ENCODE data around the gene PDLIM4.

Gene PDLIM4

GRCh38 chr5:132227485-132228240, 29.8 kb upstream of the PDLIM4 start, which contains the start of gene P4HA2:
Gene P4HA2, minus strand, starts transcription at chr5:132227853. Its CDS starts 9,227 bp downstream, at chr5:132218626.
- peak; percentile 74 for DNase-seq

- no peak for DNase-seq
Observed at GRCh38 chr5:132228241-132229035, 29.1 kb upstream of the PDLIM4 start.

GRCh38 chr5:132229236-132229635, 28.3 kb upstream of the PDLIM4 start:
- DNase-seq, result no peak

DNA sequence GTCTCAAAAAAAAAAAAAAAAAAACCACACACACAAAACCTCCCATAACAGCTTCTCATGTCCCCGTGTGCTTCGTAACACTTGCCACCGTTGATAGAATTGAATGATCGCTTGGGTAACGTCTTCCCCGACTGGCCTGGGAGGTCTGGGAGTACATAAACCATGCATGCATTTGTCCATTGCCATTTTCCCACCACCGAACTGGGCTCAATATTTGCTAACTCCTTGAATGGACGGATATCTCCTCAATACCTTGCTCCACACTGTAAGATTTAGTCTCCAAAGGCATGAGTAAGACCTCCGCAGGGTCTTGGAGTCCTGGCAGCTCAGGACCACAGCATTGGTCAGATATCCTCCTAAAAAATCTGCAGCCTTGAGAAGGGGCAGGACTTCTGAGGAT, 26.6 kb upstream of the PDLIM4 start:
- DNase-seq, result no peak

DNA sequence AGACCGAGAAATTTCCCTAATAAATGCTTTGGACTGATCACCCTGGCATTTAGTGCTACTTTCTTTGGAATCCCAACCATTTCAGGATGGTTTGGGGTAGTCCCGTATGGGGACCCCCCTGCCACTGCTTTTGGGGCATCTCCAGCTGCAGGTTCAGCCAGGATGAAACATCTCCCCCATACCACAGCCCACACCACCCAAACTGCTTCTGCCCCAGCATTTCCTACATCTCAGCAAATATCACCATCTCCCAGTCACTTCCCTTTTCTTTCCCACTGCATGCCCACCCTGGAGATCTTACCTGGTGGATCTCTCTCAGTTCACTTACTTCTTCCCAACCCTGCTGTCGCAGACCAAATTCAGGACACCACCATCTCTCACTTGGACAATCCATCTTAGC, 25.0 kb upstream of the PDLIM4 start:
- DNase-seq, result no peak

DNA sequence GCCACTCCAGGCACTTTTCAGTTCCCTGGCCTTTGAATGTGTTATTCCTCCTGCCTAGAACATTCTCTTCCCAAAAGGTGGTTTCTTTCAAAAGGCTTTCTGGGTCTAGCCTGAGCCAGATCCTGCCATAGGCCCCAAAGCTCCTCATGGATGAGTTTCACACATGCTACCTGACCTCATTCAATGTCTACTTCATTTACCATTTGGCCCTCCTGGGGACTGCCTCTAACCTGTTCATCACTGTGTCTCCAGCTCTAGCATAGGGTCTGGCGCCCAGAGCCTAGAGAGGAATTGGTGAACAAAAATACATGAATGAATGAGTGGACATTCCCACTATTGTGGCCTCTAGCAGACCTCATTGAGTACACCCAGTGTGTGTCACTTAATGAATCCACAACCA, 24.4 kb upstream of the PDLIM4 start:
- no peak for DNase-seq

DNA sequence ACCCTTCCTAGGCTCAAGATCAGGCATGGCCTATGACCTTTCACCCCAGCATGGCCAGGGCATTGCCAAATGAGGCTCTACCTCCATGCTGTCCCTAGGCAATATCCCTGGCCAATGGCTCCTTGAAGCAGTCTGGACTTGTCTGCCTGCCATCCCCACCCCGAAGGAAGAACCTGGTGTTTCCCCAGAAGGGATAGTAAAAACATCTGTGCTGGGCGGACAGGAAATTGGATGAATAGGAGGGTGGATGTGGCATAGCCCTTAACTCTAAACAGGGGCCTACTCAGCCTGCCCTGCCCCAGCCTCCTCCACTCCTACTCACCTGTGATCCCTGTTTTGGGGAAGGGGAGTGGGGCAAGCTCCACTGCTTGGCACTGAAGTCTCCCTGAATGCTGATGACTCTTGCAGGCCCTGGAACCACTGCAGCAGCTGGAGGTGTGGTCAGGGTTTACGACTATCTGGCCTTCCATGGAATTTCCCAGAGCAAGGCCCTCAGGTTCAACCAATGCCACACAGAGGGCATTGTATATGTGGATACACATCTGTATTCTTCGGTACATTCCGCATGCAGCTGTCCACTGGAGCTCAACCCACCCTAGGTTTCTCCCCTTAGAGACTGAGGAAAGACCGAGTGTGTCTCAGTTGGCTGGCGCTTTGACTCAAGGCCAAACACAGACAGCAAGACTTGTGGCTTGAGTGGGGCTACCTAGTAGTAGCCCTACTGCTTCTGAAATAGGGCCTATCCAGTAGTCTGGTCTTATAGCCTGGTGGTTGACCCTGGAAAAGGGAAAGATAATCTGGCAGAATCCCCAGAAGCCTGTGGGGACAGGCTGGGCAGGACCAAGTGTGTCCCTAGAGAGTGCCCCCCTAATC, 23.4 kb upstream of the PDLIM4 start:
- no peak for DNase-seq

DNA sequence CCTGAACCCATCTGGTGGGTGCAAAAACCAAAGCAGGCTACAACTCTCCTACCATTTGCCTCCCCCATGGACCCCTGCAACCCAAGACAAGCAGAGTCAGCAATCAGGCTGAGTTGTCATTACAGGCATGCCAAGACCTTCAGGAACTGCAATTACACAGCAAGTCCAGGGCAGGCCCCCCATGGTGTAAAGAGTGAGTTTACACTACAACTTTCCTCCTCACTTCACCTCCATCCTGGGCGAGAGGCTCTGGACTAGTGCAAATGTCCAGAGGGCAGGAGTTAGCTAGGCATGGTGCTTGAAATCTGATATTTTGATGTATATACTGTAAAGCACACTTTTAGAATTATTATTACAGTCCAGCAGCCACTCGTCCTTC, 22.8 kb upstream of the PDLIM4 start:
- no peak for DNase-seq

GRCh38 chr5:132235340-132235739, 22.2 kb upstream of the PDLIM4 start:
- DNase-seq, result no peak

- DNase-seq, result no peak
Observed at GRCh38 chr5:132237141-132237540, 20.4 kb upstream of the PDLIM4 start.

GRCh38 chr5:132237670-132238069, 19.8 kb upstream of the PDLIM4 start:
- no peak for DNase-seq

DNA sequence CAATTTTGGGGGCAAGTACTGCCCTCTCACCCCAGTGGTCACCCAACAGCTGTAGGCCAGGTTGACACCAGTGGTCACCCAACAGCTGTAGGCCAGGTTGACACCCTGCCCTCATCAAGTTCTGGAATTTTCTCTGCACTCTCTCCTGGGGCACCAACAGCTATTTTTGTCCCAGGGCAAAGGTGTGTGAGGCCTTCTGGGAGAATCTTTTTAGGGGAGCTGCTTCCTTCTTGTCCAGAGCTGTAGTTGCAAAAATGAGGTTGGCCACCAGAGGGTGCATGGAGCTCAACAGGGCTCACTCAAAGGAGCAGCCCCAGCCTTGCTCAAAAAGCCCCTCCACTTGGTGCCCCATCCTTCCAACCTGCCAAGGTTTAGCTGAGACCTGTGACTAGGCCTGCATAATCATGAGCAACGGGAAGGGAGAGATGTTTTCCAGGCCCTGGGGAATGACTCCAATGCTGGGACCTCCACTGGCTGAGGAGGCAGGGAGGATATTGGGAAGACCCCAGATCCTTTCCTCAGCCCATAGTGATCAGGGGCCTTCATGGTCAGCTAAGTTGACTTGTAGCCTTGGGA, 19.2 kb upstream of the PDLIM4 start:
- DNase-seq, result peak; percentile 79

- DNase-seq, result no peak
Observed at GRCh38 chr5:132238901-132239500, 18.5 kb upstream of the PDLIM4 start.

GRCh38 chr5:132239776-132240175, 17.7 kb upstream of the PDLIM4 start:
- DNase-seq, result no peak

DNA sequence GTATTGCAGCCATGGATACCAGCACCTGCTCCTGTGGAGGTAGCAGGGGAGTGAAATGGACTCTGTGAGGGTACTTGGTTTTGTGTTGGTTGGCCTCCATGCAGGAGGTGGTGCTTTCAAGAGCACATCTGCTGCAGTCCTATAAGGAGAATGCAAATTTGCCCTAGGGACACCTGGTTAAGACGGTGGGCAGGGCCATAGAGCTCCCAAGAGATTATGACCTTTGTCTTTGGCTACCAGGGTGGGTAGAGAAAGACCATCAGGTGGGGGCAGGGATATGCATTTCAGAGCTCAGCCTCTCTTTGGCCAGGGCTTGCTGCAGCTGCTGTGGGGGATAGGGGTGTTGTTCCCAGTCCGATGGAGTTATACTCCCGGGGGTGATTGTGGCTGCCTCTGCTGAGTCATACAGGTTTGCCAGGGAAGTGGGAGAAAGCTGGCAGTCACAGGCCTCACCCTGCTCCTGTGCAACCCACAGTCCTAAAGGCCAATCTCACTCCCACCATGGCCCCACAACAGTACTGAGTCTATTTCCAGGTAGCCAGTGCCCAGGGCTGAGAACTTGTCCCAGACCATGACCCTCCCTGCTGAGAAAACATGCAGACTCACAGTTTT, 14.0 kb upstream of the PDLIM4 start:
- no peak for DNase-seq

GRCh38 chr5:132245593-132245992, 11.9 kb upstream of the PDLIM4 start:
- no peak for DNase-seq

- DNase-seq, result no peak
Observed at GRCh38 chr5:132246806-132247205, 10.7 kb upstream of the PDLIM4 start.

GRCh38 chr5:132250547-132250946, 6.9 kb upstream of the PDLIM4 start:
- DNase-seq, result no peak

DNA sequence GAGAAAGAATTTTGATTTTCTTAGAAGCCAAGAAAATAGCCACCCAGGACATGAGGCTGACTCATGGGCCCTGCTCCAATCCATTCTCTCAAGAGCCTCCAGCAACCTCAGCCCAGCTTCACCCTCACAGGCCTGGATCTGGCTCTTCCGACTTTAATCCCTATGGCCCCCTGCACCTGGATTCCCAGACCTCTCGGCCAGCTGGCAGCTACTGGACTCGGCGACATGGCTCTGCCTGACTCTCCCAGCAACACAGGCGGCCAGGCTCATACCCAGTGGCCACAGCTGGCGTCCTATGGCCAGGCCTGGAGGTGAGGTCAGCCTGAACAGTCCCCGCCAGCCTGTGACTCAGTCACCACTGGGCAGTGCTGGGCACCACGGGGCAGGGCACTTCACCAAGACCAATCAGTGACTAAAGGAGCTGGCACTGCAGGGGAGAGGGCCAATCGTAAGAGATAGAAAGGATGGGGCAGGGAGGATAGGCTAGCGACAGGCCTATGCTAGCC, 6.2 kb upstream of the PDLIM4 start:
- no peak for DNase-seq

- DNase-seq, result no peak
Observed at GRCh38 chr5:132253008-132253441, 4.5 kb upstream of the PDLIM4 start.

- DNase-seq, result no peak
Observed at GRCh38 chr5:132253452-132254320, 3.8 kb upstream of the PDLIM4 start.

All from activated CD4-positive, alpha-beta T cell treated with anti-CD3 and anti-CD28 coated beads, Interleukin-10, Interleukin-2, amounts not matched to agents 100 ng/mL and 50 ng/mL, durations not matched to agents 16 hours and 8 hours (primary cell).